CD4-positive, alpha-beta T cell (primary cell): Measurements from ENCODE around the gene CHST12. TPM values are rescaled to one million over a fixed set of nuclear protein-coding genes. Genes with fewer than 3 reads are reported as not detected.

Source experiments
- ATAC-seq: fragments of 200-7000 bp; cut with Tn5 transposase; one replicate; pipeline ENCODE4 v1.10.0; 2022; ENCODE audit warnings: mild to moderate bottlenecking; ENCODE audit not compliant: poor library complexity
- CTCF ChIA-PET: fragments of 350-600 bp; sonication (Branson Sonifier 250); formaldehyde crosslinking; loops from one replicate; lab custom pipeline; 2021; ENCODE audit warnings: antibody characterized with exemption, inconsistent platforms; lab: Charles Lee
- POLR2A ChIA-PET: fragments of 350-600 bp; sonication (Branson Sonifier 250); formaldehyde crosslinking; loops from one replicate; lab custom pipeline; 2021; ENCODE audit warnings: antibody characterized with exemption, inconsistent platforms; lab: Charles Lee
- DNase-seq, 14 experiments: peaks; one replicate each; pipeline ENCODE4 v3.0.0-alpha.2; 2013 to 2020; ENCODE audit warnings: mixed read lengths in 2 of 14
- H3K27ac ChIP-seq, 2 donors: one replicate each; pipeline versions ENCODE4 v1.5.1 to v1.7.0; 2013; ENCODE audit warnings: low read length in 2 of 2, low read depth in 1 of 2, mild to moderate bottlenecking in 1 of 2
- H3K27me3 ChIP-seq, 2 experiments: 1 replicate in 1 of 2; 2 replicates in 1 of 2; pipeline versions ENCODE4 v1.6.1 to v1.7.0; 2013; ENCODE audit warnings: low read length in 2 of 2, control low read depth in 1 of 2, mild to moderate bottlenecking in 1 of 2, moderate library complexity in 1 of 2; ENCODE audit not compliant: insufficient read depth in 2 of 2, control insufficient read depth in 1 of 2
- H3K36me3 ChIP-seq: one replicate; pipeline ENCODE4 v1.6.1; 2013; ENCODE audit warnings: low read length, control low read depth; ENCODE audit not compliant: insufficient read depth
- H3K4me1 ChIP-seq: one replicate; pipeline ENCODE4 v1.6.1; 2013; ENCODE audit warnings: low read length, control low read depth; ENCODE audit not compliant: insufficient read depth
- H3K4me3 ChIP-seq: one replicate; pipeline ENCODE4 v1.5.1; 2013; ENCODE audit warnings: mild to moderate bottlenecking, low read length, moderate library complexity
- H3K9me3 ChIP-seq, 2 experiments: 1 replicate in 1 of 2; 2 replicates in 1 of 2; pipeline versions ENCODE4 v1.6.1 to v1.7.0; 2013; ENCODE audit warnings: low read length in 2 of 2, mild to moderate bottlenecking in 2 of 2, control low read depth in 1 of 2, moderate library complexity in 1 of 2; ENCODE audit not compliant: control insufficient read depth in 1 of 2, insufficient read depth in 1 of 2
- H3K27ac Mint-ChIP-seq: one replicate; pipeline ENCODE4 v1.8.0; 2020; ENCODE audit warnings: mixed read lengths
- H3K27me3 Mint-ChIP-seq: one replicate; pipeline ENCODE4 v1.8.0; 2021; ENCODE audit warnings: mixed read lengths
- H3K36me3 Mint-ChIP-seq: one replicate; pipeline ENCODE4 v1.8.0; 2021; ENCODE audit warnings: low read depth, mixed read lengths
- H3K4me1 Mint-ChIP-seq: one replicate; pipeline ENCODE4 v1.8.0; 2021; ENCODE audit warnings: low read depth, mixed read lengths
- H3K4me3 Mint-ChIP-seq: one replicate; pipeline ENCODE4 v1.8.0; 2020; ENCODE audit warnings: mild to moderate bottlenecking, mixed read lengths
- H3K9me3 Mint-ChIP-seq: one replicate; pipeline ENCODE4 v1.8.0; 2020; ENCODE audit warnings: mixed read lengths
- intact Hi-C, 2 experiments: fragments of 100-400 bp; cut with DNase I in 1 of 2; cut with micrococcal nuclease in 1 of 2; formaldehyde crosslinking; loops; one replicate each; pipeline versions ENCODE4 v1.15.1 to v1.9.0; 2023 to 2025; cut with DNase I, micrococcal nuclease
- total RNA-seq, 174 experiments: library from RNA in 2 of 174; stranded (reverse) in 2 of 174; gene quantifications; one replicate each; pipeline ENCODE4 v1.2.3 and lab custom pipeline; 2021 to 2026
- TF ChIP-seq, protein P1 (sequence below): fragments of 200-600 bp; IDR thresholded peaks from one replicate; pipeline ENCODE4 v1.8.0; 2022; ENCODE audit warnings: antibody characterized with exemption, mild to moderate bottlenecking

Gene CHST12
- total RNA-seq, 2 experiments from 2014 or later, result 6.6 to 8.6 TPM

DNA sequence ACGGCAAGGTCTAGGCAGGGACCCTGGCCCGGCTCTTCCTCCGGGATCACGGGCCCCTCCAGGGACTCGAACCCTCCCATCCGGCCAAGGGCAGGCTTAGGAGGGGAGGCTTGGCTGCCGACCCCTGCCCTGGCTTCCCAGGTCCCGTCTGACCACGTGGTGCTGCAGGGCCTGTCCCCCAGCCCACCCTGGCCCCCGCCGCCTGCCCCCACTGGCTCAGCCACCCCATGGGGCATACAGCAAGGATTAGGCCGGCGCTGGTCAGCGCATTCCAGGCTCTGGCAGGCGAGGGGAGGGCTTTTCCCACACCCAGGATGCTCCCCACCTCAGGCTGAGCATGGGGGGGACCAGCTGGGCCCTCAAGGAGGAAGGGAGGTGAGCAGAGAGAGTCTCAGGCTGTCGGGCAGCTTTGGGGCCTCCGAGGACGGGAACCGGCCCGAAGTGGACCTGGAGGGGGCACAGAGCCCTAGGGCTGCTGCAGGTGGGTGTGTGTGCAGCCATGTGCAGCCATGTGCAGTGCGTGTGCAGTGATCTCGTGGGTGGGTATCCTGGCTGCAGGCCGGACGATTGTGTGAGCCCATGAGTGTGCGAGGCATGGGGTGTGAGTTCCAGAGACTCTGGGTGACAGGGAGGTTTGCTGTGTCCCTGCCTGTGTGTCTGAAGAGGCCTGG lies 73.5 kb downstream of the CHST12 start:
- ATAC-seq (no peak), DNase-seq (no peak)
- no peak overlapping the region for H3K4me3 ChIP-seq
- H3K36me3 ChIP-seq, result no peaks in the 10 kb centered on the region
- H3K27ac ChIP-seq, result no peak overlapping the region
- POLR2A ChIA-PET, result no interaction called here
- no peaks in the 10 kb centered on the region for H3K9me3 Mint-ChIP-seq
- H3K27me3 ChIP-seq, result no peaks in the 10 kb centered on the region
- intact Hi-C loops, result loop anchor here in 1 of 2 experiments (1.0 to 5.0 kb wide), 3 partner anchors 45 to 232 kb away; no protein-coding TSS in a partner anchor
- no peaks in the 10 kb centered on the region for H3K9me3 ChIP-seq
- CTCF ChIA-PET, result no interaction called here
- H3K27ac Mint-ChIP-seq, result no peak overlapping the region
- H3K27me3 Mint-ChIP-seq, result no peaks in the 10 kb centered on the region
- no peaks in the 10 kb centered on the region for H3K4me1 Mint-ChIP-seq
- no peak overlapping the region for H3K4me3 Mint-ChIP-seq
- H3K4me1 ChIP-seq, result peaks cover 19% of the 10 kb centered on the region
- TF ChIP-seq, protein P1, sequence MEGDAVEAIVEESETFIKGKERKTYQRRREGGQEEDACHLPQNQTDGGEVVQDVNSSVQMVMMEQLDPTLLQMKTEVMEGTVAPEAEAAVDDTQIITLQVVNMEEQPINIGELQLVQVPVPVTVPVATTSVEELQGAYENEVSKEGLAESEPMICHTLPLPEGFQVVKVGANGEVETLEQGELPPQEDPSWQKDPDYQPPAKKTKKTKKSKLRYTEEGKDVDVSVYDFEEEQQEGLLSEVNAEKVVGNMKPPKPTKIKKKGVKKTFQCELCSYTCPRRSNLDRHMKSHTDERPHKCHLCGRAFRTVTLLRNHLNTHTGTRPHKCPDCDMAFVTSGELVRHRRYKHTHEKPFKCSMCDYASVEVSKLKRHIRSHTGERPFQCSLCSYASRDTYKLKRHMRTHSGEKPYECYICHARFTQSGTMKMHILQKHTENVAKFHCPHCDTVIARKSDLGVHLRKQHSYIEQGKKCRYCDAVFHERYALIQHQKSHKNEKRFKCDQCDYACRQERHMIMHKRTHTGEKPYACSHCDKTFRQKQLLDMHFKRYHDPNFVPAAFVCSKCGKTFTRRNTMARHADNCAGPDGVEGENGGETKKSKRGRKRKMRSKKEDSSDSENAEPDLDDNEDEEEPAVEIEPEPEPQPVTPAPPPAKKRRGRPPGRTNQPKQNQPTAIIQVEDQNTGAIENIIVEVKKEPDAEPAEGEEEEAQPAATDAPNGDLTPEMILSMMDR, result no peak
- no peaks in the 10 kb centered on the region for H3K36me3 Mint-ChIP-seq

DNA sequence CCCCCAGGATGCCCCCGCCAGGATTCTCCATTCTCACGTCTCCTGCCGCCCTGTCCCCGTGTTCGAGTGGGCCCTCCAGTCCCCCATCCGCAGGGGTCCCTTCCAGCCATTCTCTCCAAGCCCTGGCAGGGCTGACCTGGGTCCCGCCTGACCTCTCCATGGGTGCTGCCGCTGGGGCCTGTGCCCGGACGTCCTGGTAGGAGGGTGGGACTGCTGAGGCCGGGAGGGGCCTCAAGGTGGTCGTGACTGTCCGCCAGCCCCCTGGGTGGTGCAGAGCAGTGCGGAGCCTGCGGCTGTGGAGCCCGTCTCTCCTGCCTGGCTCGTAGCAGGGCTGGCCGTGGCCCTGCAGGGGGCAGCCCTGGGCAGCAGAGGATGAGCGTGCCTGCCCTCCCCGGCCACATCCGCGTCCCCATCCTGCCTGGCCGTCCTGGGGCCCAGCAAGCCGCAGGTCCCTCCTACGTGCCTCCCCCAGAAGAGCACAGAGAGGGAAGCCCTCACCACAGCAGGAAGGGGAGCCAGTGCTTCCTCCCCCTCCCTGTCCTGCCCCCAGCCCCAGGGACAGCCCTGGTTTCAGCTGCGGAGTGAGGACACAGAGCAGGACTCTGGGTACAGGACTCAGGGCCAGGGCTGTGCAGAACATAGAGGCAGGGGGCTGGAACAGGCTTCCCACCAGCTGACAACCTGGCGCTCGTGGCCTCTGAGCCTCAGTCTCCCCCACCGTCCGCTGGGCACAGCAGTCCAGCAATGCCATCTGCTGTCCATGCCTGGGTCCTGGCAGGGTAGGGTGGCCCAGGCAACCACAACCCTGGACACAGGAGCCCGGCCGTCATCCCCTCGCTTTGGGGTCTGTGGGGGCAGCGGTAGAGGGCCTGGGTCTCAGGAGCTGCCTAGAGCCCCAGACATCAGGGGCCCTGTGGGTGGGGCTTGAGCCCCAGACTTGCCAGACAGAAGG lies 74.3 kb downstream of the CHST12 start:
- Mint-ChIP-seq H3K9me3 (no peaks in the 10 kb centered on the region), H3K36me3 (no peaks in the 10 kb centered on the region), H3K4me3 (no peak overlapping the region), H3K27me3 (no peaks in the 10 kb centered on the region), H3K4me1 (no peaks in the 10 kb centered on the region), H3K27ac (no peak overlapping the region)
- ATAC-seq (peak; percentile 94), DNase-seq (peak; percentile 19 to 82 (median 58))
- intact Hi-C loops, result loop anchor here in 1 of 2 experiments (1.0 to 5.0 kb wide), 4 partner anchors 45 to 232 kb away; no protein-coding TSS in a partner anchor
- no peak overlapping the region for H3K27ac ChIP-seq
- no peaks in the 10 kb centered on the region for H3K36me3 ChIP-seq
- ChIA-PET POLR2A (no interaction called here), CTCF (no interaction called here)
- H3K9me3 ChIP-seq, result peaks cover under 1 to 7% of the 10 kb centered on the region in 2 experiments
- TF ChIP-seq, protein P1, result peak; percentile 77
- peaks cover 19% of the 10 kb centered on the region for H3K4me1 ChIP-seq
- no peak overlapping the region for H3K4me3 ChIP-seq
- H3K27me3 ChIP-seq, result no peaks in the 10 kb centered on the region

DNA sequence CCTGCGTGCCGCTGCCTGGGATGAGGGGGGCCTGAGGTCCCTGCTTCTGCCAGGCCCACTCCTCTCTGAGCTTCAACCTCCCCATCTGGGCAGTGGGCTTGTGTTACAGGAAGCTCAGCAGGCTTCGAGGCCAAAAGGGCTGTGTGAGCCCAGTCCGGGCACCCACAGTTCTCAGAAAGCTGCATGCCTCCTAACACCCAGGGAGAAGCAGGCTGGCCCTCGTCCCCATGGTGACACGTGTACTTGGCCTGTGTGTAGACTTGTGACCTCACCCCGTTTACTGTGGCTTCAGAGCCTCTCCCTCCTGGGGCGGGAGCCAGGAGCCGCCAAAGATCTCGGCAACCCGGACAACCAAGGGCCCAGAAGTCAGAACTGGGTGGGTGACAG lies 75.0 kb downstream of the CHST12 start:
- no peaks in the 10 kb centered on the region for H3K27me3 Mint-ChIP-seq
- no peaks in the 10 kb centered on the region for H3K36me3 ChIP-seq
- intact Hi-C loops, result loop anchor here in 1 of 2 experiments (1.0 to 5.0 kb wide), 2 partner anchors 44 to 89 kb away; no protein-coding TSS in a partner anchor
- no peak overlapping the region for H3K4me3 ChIP-seq
- H3K27ac Mint-ChIP-seq, result no peak overlapping the region
- H3K27ac ChIP-seq, result no peak overlapping the region
- H3K9me3 Mint-ChIP-seq, result no peaks in the 10 kb centered on the region
- no peaks in the 10 kb centered on the region for H3K4me1 Mint-ChIP-seq
- TF ChIP-seq, protein P1, result no peak
- no peak overlapping the region for H3K4me3 Mint-ChIP-seq
- peaks cover 19% of the 10 kb centered on the region for H3K4me1 ChIP-seq
- H3K9me3 ChIP-seq, result peaks cover 6 to 13% of the 10 kb centered on the region in 2 experiments
- H3K36me3 Mint-ChIP-seq, result no peaks in the 10 kb centered on the region
- CTCF ChIA-PET, result interaction anchor here (1.4 kb wide), 1 partner anchor 9 kb away, joined by 4 read pairs; no protein-coding TSS in a partner anchor
- H3K27me3 ChIP-seq, result no peaks in the 10 kb centered on the region
- ATAC-seq (no peak), DNase-seq (no peak)
- POLR2A ChIA-PET, result no interaction called here
